ENCODE data around the gene COPB1. TPM values are rescaled to one million over a fixed set of nuclear protein-coding genes. Genes with fewer than 3 reads are reported as not detected.

The COPB1 gene
- total and polyA plus RNA-seq, 2 of the 8 experiments (the other 6 are each of a cell fraction or from before 2014, with no cell fraction given): 28.7 to 72.1 TPM

- no peak for TF ChIP-seq CHD7 (IDR thresholded peaks at IDR 0.05; ENCODE audit: insufficient replicate concordance, low read length)
- TF ChIP-seq TEAD4 (IDR thresholded peaks at IDR 0.05; ENCODE audit: low read depth, low read length): no peak
- TF ChIP-seq ATF3 (IDR thresholded peaks at IDR 0.05; ENCODE audit: insufficient read depth, low read depth, low read length): no peak
- no peak for TF ChIP-seq E2F6 (IDR thresholded peaks at IDR 0.05)
- no peak for TF ChIP-seq EP300 (IDR thresholded peaks at IDR 0.05; ENCODE audit: borderline replicate concordance in 1 of 2, low read depth in 2 of 2, low read length in 2 of 2)
- no peak for TF ChIP-seq TBP (IDR thresholded peaks at IDR 0.05; ENCODE audit: low read depth, low read length)
- TF ChIP-seq GTF2F1 (IDR thresholded peaks at IDR 0.05; ENCODE audit: borderline replicate concordance, low read depth, low read length): no peak
- no peak for TF ChIP-seq HDAC2 (IDR thresholded peaks at IDR 0.05; ENCODE audit: borderline replicate concordance in 1 of 2, low read depth in 2 of 2, low read length in 2 of 2)
- TF ChIP-seq ZNF274 (IDR thresholded peaks at IDR 0.05; ENCODE audit: borderline replicate concordance, extremely low read depth, low read length): no peak
- no peak for TF ChIP-seq PHF8 (conservative IDR thresholded peaks at IDR 0.05; ENCODE audit: low read depth, low read length)
Measured at GRCh38 chr11:14502039-14502438, 2.4 kb upstream of the COPB1 start (continued).

Data from H1 (cell line).